Heart left ventricle (tissue), 16 donors: Measurements from ENCODE around the gene NPRL2. TPM values are rescaled to one million over a fixed set of nuclear protein-coding genes. Genes with fewer than 3 reads are reported as not detected.

Experiments
- ATAC-seq, 4 donors: fragments of 200-7000 bp; cut with Tn5 transposase; one replicate each; pipeline ENCODE4 v1.9.1; 2020 to 2022; ENCODE audit warnings: moderate library complexity in 4 of 4, mild to moderate bottlenecking in 3 of 4, moderate number of reproducible peaks in 1 of 4
- DNase-seq, 5 donors: peaks; one replicate each; pipeline ENCODE4 v3.0.0-alpha.2; 2020
- H3K27ac ChIP-seq, 12 donors: fragments of 200-600 bp; sonication (generic) in 4 of 12; one replicate each; pipeline versions ENCODE4 v1.5.0 to v1.8.0; 2016 to 2022; ENCODE audit warnings: mild to moderate bottlenecking in 2 of 12
- H3K27me3 ChIP-seq, 9 donors: fragments of 200-600 bp; sonication (generic) in 2 of 9; one replicate each; pipeline versions ENCODE4 v1.5.1 to v1.8.0; 2016 to 2022; ENCODE audit warnings: mild to moderate bottlenecking in 3 of 9
- H3K36me3 ChIP-seq, 9 donors: fragments of 200-600 bp; sonication (generic) in 2 of 9; one replicate each; pipeline versions ENCODE4 v1.5.0 to v1.8.0; 2018 to 2022; ENCODE audit warnings: mild to moderate bottlenecking in 2 of 9
- H3K4me1 ChIP-seq, 12 donors: fragments of 200-600 bp; sonication (generic) in 4 of 12; one replicate each; pipeline versions ENCODE4 v1.5.0 to v1.8.0; 2016 to 2022; ENCODE audit warnings: mild to moderate bottlenecking in 3 of 12
- H3K4me3 ChIP-seq, 12 donors: fragments of 200-600 bp; sonication (generic) in 4 of 12; one replicate each; pipeline versions ENCODE4 v1.5.0 to v1.8.0; 2017 to 2022; ENCODE audit warnings: mild to moderate bottlenecking in 9 of 12, moderate library complexity in 4 of 12
- H3K9me3 ChIP-seq, 12 donors: fragments of 200-600 bp; sonication (generic) in 4 of 12; one replicate each; pipeline versions ENCODE4 v1.5.0 to v1.8.0; 2016 to 2022; ENCODE audit warnings: mild to moderate bottlenecking in 1 of 12
- POLR2A ChIP-seq, 2 donors: fragments of 450-650 bp; IDR thresholded peaks; one replicate each; pipeline ENCODE4 v1.6.1; 2017; ENCODE audit warnings: antibody characterized with exemption in 2 of 2, mild to moderate bottlenecking in 2 of 2, moderate library complexity in 2 of 2
- WGBS, 4 donors: extraction: QIAGEN DNeasy Blood & Tissue Kit in 2 of 4; methylation state at CpG; one replicate each; pipeline versions ENCODE4 v1.1.5 to v1.1.7; 2013 to 2018; 5-methylcytosine and 5-hydroxymethylcytosine counted together
- intact Hi-C, 10 donors: fragments of 100-400 bp; cut with DNase I; formaldehyde crosslinking; loops; one replicate each; pipeline versions ENCODE4 v1.11.1 to v1.14.2; 2022
- polyA plus RNA-seq, 2 donors: library from polyadenylated mRNA; stranded (reverse); fragments of 200-250 nt; gene quantifications; one replicate each; pipeline ENCODE4 v1.2.3, GENCODE V29; 2013
- total RNA-seq, 9 donors: library from RNA; depleted of rRNA in 2 of 9; stranded (reverse); fragments of >200 nt in 2 of 9; fragmentation: NEBNext Ultra II Directional in 3 of 9; extraction: Animal tissue kit (Norgen Biotek cat#: 25700) in 3 of 9; gene quantifications; one replicate each; pipeline versions ENCODE4 v1.1.0 to v1.2.4, GENCODE V29; 2016 to 2023
- TF ChIP-seq, protein P1 (sequence below), 12 donors: fragments of 200-600 bp; sonication (generic) in 4 of 12; IDR thresholded peaks; one replicate each; pipeline versions ENCODE4 v1.5.0 to v1.8.0; 2018 to 2022; ENCODE audit warnings: antibody characterized with exemption in 12 of 12, mild to moderate bottlenecking in 5 of 12
- donor health status: ischemic (EF 13 %, LVEDD 7.1; RV severe dilation, severe dysfunction).
- donor health status: healthy with polysubstance abuse.
- donor health status: DM: no; HTN: yes; CAD: no.
- donor health status: DM: no; HTN: no; CAD: no.
- donor health status: ischemic (EF 25% LVEDD 6.9; RV normal size, moderate dysfunction).
- donor health status: ischemic (EF 25% LVEDD 5.7; RV mildly dilated, moderate dysfunction).
- donor health status: healthy.
- donor health status: DM: yes; HTN: yes; CAD: no.
- donor health status: ischemic (EF 35%, LVEDD 5.7; RV mildly dilated, moderate dysfunction).
- donor health status: nonischemic (EF 11% LVEDD 7.7; RV severe dilation, severe dysfunction).
- donor health status: DM: yes; HTN: yes; CAD: no.
- donor health status: PGD.
- donor health status: ischemic (EF 29% LVEDD 5.4; RV normal size, mild dysfunction).
- donor health status: nonischemic (EF 23%, LVEDD 6.1; RV moderate dilation, normal function).

NPRL2 gene
- total and polyA plus RNA-seq, 11 donors: 12.0 to 19.0 (median 15.3) TPM

DNA sequence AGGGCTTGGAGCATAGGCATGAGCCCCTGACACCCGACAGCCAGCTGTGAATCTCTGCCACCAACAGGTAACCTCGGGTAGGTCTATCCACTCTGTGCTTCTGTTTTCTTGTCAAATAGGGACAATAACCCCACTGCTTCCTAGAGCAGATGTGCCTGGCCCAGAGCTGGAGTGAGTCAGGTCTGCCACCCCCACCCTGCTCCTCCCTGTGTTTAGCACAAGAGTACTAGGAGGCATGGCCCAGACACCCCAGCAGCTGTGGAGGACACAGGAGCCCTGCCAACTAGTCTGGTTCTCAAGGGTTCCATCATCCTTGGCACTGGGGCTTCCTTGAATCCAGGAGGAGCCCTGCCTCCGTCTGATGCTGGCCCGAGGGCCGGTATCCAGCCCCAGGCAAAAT lies 42.5 kb upstream of the NPRL2 start:
- no peak for ATAC-seq
- peak overlapping the region in 1 of 12 donors; percentile 60 for H3K27ac ChIP-seq
- no peaks in the 10 kb centered on the region for H3K27me3 ChIP-seq
- intact Hi-C loops: loop anchor here in 1 of 10 donors (5.0 kb wide), 1 partner anchor 104 kb away; no protein-coding TSS in a partner anchor
- TF ChIP-seq, protein P1, sequence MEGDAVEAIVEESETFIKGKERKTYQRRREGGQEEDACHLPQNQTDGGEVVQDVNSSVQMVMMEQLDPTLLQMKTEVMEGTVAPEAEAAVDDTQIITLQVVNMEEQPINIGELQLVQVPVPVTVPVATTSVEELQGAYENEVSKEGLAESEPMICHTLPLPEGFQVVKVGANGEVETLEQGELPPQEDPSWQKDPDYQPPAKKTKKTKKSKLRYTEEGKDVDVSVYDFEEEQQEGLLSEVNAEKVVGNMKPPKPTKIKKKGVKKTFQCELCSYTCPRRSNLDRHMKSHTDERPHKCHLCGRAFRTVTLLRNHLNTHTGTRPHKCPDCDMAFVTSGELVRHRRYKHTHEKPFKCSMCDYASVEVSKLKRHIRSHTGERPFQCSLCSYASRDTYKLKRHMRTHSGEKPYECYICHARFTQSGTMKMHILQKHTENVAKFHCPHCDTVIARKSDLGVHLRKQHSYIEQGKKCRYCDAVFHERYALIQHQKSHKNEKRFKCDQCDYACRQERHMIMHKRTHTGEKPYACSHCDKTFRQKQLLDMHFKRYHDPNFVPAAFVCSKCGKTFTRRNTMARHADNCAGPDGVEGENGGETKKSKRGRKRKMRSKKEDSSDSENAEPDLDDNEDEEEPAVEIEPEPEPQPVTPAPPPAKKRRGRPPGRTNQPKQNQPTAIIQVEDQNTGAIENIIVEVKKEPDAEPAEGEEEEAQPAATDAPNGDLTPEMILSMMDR (IDR thresholded peaks at IDR 0.05): no peak
- TF ChIP-seq POLR2A (IDR thresholded peaks at IDR 0.05): no peak
- H3K36me3 ChIP-seq: no peaks in the 10 kb centered on the region
- H3K4me3 ChIP-seq: no peak overlapping the region
- no peak for DNase-seq
- H3K4me1 ChIP-seq: peaks cover 3 to 31% (median 17%) of the 10 kb centered on the region in 12 donors
- 86 to 95% (median 90%) methylated on average over 5 of the region's 5 CpGs for WGBS, 4 donors
- no peaks in the 10 kb centered on the region for H3K9me3 ChIP-seq

DNA sequence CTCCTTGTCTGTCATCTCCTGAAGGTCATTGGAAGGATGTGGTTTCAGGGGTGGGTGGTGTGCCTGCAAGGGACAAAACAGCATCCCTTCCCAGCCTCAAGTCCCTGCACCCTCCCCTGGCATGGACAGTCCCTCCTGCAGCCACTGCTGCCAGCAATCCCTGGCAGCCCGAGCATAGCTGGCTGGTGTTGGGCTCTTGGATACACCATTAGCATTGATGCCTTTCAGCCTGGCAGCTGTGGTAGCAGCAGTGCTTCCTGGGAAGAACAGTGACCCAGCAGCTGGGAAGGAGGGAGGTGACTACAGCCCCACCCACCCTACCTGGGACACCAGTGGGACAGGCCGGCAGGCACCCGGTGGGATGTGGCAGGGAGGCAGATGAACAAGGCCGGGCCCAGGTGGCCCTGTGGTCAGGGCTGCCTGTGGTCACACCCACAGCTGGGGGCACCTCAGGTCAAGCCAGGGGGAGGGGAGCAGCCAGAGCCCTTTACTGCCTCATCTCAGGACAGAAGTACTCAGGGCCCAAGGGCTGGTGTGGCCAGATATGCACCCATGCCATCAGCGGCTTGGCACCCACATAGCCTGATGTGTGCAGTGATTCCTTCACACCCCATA lies 41.6 kb upstream of the NPRL2 start:
- peak; percentile 72 to 85 (median 78) for ATAC-seq

DNA sequence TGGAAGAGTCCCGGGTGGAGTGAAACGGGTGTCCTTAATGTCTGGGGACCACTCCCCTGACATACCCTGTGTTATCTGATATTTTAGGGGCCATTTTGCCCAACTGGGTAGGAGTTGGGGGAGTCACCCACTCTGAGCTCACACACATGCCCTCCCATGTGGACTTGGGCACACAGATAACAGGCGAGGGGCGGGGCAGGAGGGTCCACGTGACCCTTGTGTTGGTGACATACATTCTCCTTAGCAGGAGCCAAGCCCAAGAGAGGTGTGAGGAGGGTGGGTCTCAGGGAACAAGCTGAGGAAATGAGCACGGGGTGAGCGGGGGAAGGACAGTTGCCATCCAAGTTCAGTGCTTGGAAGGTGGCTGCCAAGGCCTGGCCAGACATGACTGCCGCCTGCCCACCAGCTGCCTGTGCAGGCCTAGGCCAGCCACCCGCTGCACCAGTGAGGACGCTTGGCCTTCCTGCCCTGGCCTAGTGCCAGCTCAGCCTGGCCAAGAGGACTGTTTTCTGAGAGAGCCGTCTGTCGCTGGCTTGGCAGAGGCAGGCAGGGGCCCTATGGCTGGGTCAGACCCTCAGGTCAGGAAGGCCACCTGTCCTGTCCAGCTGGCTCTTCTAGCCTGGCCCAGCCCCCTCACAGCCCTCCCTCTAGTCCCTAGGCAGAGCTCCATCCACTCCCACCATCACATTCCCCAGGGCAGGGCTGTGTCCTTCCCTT lies 40.1 kb upstream of the NPRL2 start:
- 34 to 53% (median 46%) methylated on average over 7 to 12 of the region's 12 CpGs for WGBS, 4 donors
- ATAC-seq: peak; percentile 75 to 85 (median 83)
- Histone ChIP-seq H3K36me3 (no peaks in the 10 kb centered on the region), H3K4me3 (no peak overlapping the region), H3K27ac (peak overlapping the region in 9 of 12 donors; percentile 1 to 68 (median 50)), H3K9me3 (no peaks in the 10 kb centered on the region), H3K4me1 (peaks cover 3 to 31% (median 16%) of the 10 kb centered on the region in 12 donors), H3K27me3 (no peaks in the 10 kb centered on the region)
- no peak for TF ChIP-seq POLR2A (IDR thresholded peaks at IDR 0.05)
- TF ChIP-seq, protein P1 (IDR thresholded peaks at IDR 0.05): no peak
- DNase-seq: peak; percentile 75 to 89 (median 83)
- intact Hi-C loops: loop anchor here in 1 of 10 donors (5.0 kb wide), 1 partner anchor 107 kb away; no protein-coding TSS in a partner anchor

More for the DNA sequence above, 41.6 kb upstream of the NPRL2 start:
- peak overlapping the region in 4 of 12 donors; percentile 28 to 60 (median 31) for H3K27ac ChIP-seq
- TF ChIP-seq POLR2A (IDR thresholded peaks at IDR 0.05): no peak
- TF ChIP-seq, protein P1 (IDR thresholded peaks at IDR 0.05): no peak
- DNase-seq: peak; percentile 18 to 74 (median 60)
- H3K9me3 ChIP-seq: no peaks in the 10 kb centered on the region
- no peak overlapping the region for H3K4me3 ChIP-seq
- intact Hi-C loops: loop anchor here in 1 of 10 donors (5.0 kb wide), 1 partner anchor 105 kb away; no protein-coding TSS in a partner anchor
- H3K36me3 ChIP-seq: no peaks in the 10 kb centered on the region
- H3K27me3 ChIP-seq: no peaks in the 10 kb centered on the region
- peaks cover 3 to 31% (median 17%) of the 10 kb centered on the region in 12 donors for H3K4me1 ChIP-seq
- 58 to 73% (median 69%) methylated on average over 5 of the region's 5 CpGs for WGBS, 4 donors

DNA sequence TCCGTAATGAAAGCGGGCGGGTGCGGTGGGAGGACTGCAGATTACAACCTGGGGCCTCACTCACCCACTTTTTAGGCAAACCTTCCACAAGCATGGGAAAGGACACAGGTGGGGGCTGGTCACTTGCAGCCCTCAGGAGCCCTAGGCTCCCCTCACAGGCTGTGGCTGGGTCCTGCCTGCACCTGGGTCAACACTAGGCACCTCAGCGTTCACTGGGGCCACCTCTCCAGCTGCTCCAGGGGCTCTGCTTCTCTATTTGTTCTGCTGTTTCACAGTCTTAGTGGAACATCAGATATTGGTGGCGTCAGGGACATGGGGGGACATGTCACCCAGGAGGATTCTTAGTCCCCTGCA lies 38.8 kb upstream of the NPRL2 start:
- no peak for DNase-seq
- 93 to 98% (median 95%) methylated on average over 5 to 6 of the region's 6 CpGs for WGBS, 4 donors
- peaks cover 3 to 31% (median 16%) of the 10 kb centered on the region in 12 donors for H3K4me1 ChIP-seq
- H3K27me3 ChIP-seq: no peaks in the 10 kb centered on the region
- H3K9me3 ChIP-seq: no peaks in the 10 kb centered on the region
- no peak for ATAC-seq
- TF ChIP-seq, protein P1 (IDR thresholded peaks at IDR 0.05): no peak
- no peak for TF ChIP-seq POLR2A (IDR thresholded peaks at IDR 0.05)
- intact Hi-C loops: no loop called here
- H3K27ac ChIP-seq: no peak overlapping the region
- H3K36me3 ChIP-seq: no peaks in the 10 kb centered on the region
- no peak overlapping the region for H3K4me3 ChIP-seq
